ENCODE results near the gene CELA1.

The CELA1 gene

GRCh38 chr12:51378749-51379148 is 32.3 kb upstream of the CELA1 start:
- Histone ChIP-seq H2AK5ac (ENCODE audit: low read length) (no peak overlapping the region), H3K18ac (ENCODE audit: low read length) (no peak overlapping the region), H4K5ac (ENCODE audit: low read length) (no peak overlapping the region), H3K27ac (ENCODE audit: low read depth, low read length) (no peak overlapping the region), H3K23ac (ENCODE audit: low read length) (no peak overlapping the region), H3K4me2 (ENCODE audit: low read length) (no peak overlapping the region), H3K4me3 (ENCODE audit: low read length) (no peak overlapping the region), H3K56ac (ENCODE audit: low read length) (no peak overlapping the region), H3K36me3 (ENCODE audit: control insufficient read depth, insufficient read depth, low read length) (no peaks in the 10 kb centered on the region), H3K27me3 (ENCODE audit: insufficient read depth, low read length, poor library complexity) (no peaks in the 10 kb centered on the region), H2BK15ac (replicated peaks; ENCODE audit: low read depth) (no peak overlapping the region), H3K79me2 (ENCODE audit: control insufficient read depth, insufficient read depth, low read length) (no peaks in the 10 kb centered on the region), H3K79me1 (ENCODE audit: low read length) (no peaks in the 10 kb centered on the region), H2BK5ac (ENCODE audit: low read length) (no peak overlapping the region), H3K9ac (ENCODE audit: low read length) (no peak overlapping the region), H4K8ac (ENCODE audit: low read depth, low read length) (no peak overlapping the region), H2BK120ac (ENCODE audit: low read depth, low read length) (no peak overlapping the region), H3K4ac (ENCODE audit: low read depth, low read length) (no peak overlapping the region), H3K4me1 (ENCODE audit: control insufficient read depth, low read depth, low read length) (no peaks in the 10 kb centered on the region)
- no CpG with 5 or more reads among the region's 2 CpGs for WGBS (ENCODE audit: extremely low coverage, insufficient coverage, low lambda C conversion rate)
- no peak for DNase-seq

GRCh38 chr12:51377099-51377984 is 30.9 kb upstream of the CELA1 start:
- no peak overlapping the region for H3K4ac ChIP-seq (ENCODE audit: low read depth, low read length)
- no peak overlapping the region for H3K4me2 ChIP-seq (ENCODE audit: low read length)
- no peaks in the 10 kb centered on the region for H3K79me2 ChIP-seq (ENCODE audit: control insufficient read depth, insufficient read depth, low read length)
- no peak overlapping the region for H3K56ac ChIP-seq (ENCODE audit: low read length)
- no peak overlapping the region for H2BK5ac ChIP-seq (ENCODE audit: low read length)
- no peaks in the 10 kb centered on the region for H3K36me3 ChIP-seq (ENCODE audit: control insufficient read depth, insufficient read depth, low read length)
- H4K8ac ChIP-seq (ENCODE audit: low read depth, low read length), result no peak overlapping the region
- H3K4me1 ChIP-seq (ENCODE audit: control insufficient read depth, low read depth, low read length), result peaks cover under 1% of the 10 kb centered on the region
- no peak overlapping the region for H3K23ac ChIP-seq (ENCODE audit: low read length)
- DNase-seq, result no peak
- no peak overlapping the region for H3K9ac ChIP-seq (ENCODE audit: low read length)
- H2BK120ac ChIP-seq (ENCODE audit: low read depth, low read length), result no peak overlapping the region
- H3K27me3 ChIP-seq (ENCODE audit: insufficient read depth, low read length, poor library complexity), result no peaks in the 10 kb centered on the region
- H2AK5ac ChIP-seq (ENCODE audit: low read length), result no peak overlapping the region
- H3K4me3 ChIP-seq (ENCODE audit: low read length), result no peak overlapping the region
- no peak overlapping the region for H3K27ac ChIP-seq (ENCODE audit: low read depth, low read length)
- WGBS (ENCODE audit: extremely low coverage, insufficient coverage, low lambda C conversion rate), result no CpG with 5 or more reads among the region's 11 CpGs
- H3K79me1 ChIP-seq (ENCODE audit: low read length), result no peaks in the 10 kb centered on the region
- no peak overlapping the region for H4K5ac ChIP-seq (ENCODE audit: low read length)
- no peak overlapping the region for H2BK15ac ChIP-seq (replicated peaks; ENCODE audit: low read depth)
- no peak overlapping the region for H3K18ac ChIP-seq (ENCODE audit: low read length)

DNA sequence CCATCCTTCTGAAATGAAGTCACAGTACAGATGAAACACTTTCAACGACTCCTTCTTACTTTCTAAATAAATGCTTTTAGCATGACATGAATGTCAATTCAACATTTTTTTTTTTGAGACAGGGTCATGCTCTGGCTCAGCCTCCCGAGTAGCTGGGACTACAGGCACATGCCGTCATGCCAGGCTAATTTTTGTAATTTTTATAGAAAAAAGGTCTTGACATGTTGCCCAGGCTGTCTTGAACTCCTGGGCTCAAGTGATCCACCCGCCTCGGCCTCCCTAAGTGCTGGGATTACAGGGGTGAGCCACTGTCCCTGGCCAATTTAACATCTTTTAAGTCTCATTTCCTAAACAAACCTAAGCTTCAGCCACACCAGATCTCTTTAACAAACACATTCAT is 28.4 kb upstream of the CELA1 start:
- Histone ChIP-seq H3K18ac (ENCODE audit: low read length) (no peak overlapping the region), H3K27me3 (ENCODE audit: insufficient read depth, low read length, poor library complexity) (no peaks in the 10 kb centered on the region), H2AK5ac (ENCODE audit: low read length) (no peak overlapping the region), H4K8ac (ENCODE audit: low read depth, low read length) (no peak overlapping the region), H3K4me3 (ENCODE audit: low read length) (no peak overlapping the region), H3K79me1 (ENCODE audit: low read length) (no peaks in the 10 kb centered on the region), H3K27ac (ENCODE audit: low read depth, low read length) (no peak overlapping the region), H3K9ac (ENCODE audit: low read length) (no peak overlapping the region), H2BK120ac (ENCODE audit: low read depth, low read length) (no peak overlapping the region), H4K5ac (ENCODE audit: low read length) (no peak overlapping the region), H3K4me1 (ENCODE audit: control insufficient read depth, low read depth, low read length) (peaks cover 3% of the 10 kb centered on the region), H3K4me2 (ENCODE audit: low read length) (no peak overlapping the region), H3K79me2 (ENCODE audit: control insufficient read depth, insufficient read depth, low read length) (no peaks in the 10 kb centered on the region), H3K56ac (ENCODE audit: low read length) (no peak overlapping the region), H3K23ac (ENCODE audit: low read length) (no peak overlapping the region), H2BK15ac (replicated peaks; ENCODE audit: low read depth) (no peak overlapping the region), H2BK5ac (ENCODE audit: low read length) (no peak overlapping the region), H3K4ac (ENCODE audit: low read depth, low read length) (no peak overlapping the region), H3K36me3 (ENCODE audit: control insufficient read depth, insufficient read depth, low read length) (no peaks in the 10 kb centered on the region)
- DNase-seq, result no peak
- no CpG with 5 or more reads among the region's 5 CpGs for WGBS (ENCODE audit: extremely low coverage, insufficient coverage, low lambda C conversion rate)

DNA sequence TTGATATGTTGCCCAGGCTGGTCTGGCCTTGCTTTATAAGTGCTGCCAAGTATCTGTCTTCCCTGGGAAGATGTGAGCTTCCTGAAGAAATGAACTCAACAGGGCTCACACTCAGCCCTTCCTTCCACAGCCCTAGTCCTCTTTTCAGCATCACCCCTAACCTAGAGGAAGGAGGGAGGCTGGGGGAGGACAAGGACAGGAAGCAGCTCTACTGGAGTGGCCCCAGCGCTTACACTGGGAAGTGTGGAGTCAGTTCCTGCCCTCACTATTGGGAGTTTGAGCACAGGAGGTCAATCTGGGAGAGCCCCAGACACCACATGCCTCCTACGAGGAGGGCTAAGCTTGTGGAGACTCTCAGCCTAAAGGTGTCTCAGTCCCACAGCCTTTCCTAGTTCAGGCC is 27.9 kb upstream of the CELA1 start:
- no CpG with 5 or more reads among the region's 2 CpGs for WGBS (ENCODE audit: extremely low coverage, insufficient coverage, low lambda C conversion rate)

GRCh38 chr12:51373187-51373586 is 26.7 kb upstream of the CELA1 start:
- peaks cover 3% of the 10 kb centered on the region for H3K4me1 ChIP-seq (ENCODE audit: control insufficient read depth, low read depth, low read length)
- no peak overlapping the region for H3K18ac ChIP-seq (ENCODE audit: low read length)
- H3K56ac ChIP-seq (ENCODE audit: low read length), result no peak overlapping the region
- no peak overlapping the region for H4K5ac ChIP-seq (ENCODE audit: low read length)
- no peak overlapping the region for H2BK15ac ChIP-seq (replicated peaks; ENCODE audit: low read depth)
- no CpG with 5 or more reads among the region's 3 CpGs for WGBS (ENCODE audit: extremely low coverage, insufficient coverage, low lambda C conversion rate)
- no peak overlapping the region for H2AK5ac ChIP-seq (ENCODE audit: low read length)
- H3K27me3 ChIP-seq (ENCODE audit: insufficient read depth, low read length, poor library complexity), result no peaks in the 10 kb centered on the region
- H4K8ac ChIP-seq (ENCODE audit: low read depth, low read length), result no peak overlapping the region
- no peak overlapping the region for H3K27ac ChIP-seq (ENCODE audit: low read depth, low read length)
- no peak overlapping the region for H3K23ac ChIP-seq (ENCODE audit: low read length)
- H3K79me2 ChIP-seq (ENCODE audit: control insufficient read depth, insufficient read depth, low read length), result no peaks in the 10 kb centered on the region
- H3K36me3 ChIP-seq (ENCODE audit: control insufficient read depth, insufficient read depth, low read length), result no peaks in the 10 kb centered on the region
- no peak for DNase-seq
- no peak overlapping the region for H3K4me3 ChIP-seq (ENCODE audit: low read length)
- H2BK5ac ChIP-seq (ENCODE audit: low read length), result no peak overlapping the region
- no peaks in the 10 kb centered on the region for H3K79me1 ChIP-seq (ENCODE audit: low read length)
- H3K4me2 ChIP-seq (ENCODE audit: low read length), result no peak overlapping the region
- H2BK120ac ChIP-seq (ENCODE audit: low read depth, low read length), result no peak overlapping the region
- H3K4ac ChIP-seq (ENCODE audit: low read depth, low read length), result no peak overlapping the region
- no peak overlapping the region for H3K9ac ChIP-seq (ENCODE audit: low read length)

More for the DNA sequence above, 27.9 kb upstream of the CELA1 start:
- H2BK5ac ChIP-seq (ENCODE audit: low read length), result no peak overlapping the region
- no peak overlapping the region for H3K27ac ChIP-seq (ENCODE audit: low read depth, low read length)
- H3K56ac ChIP-seq (ENCODE audit: low read length), result no peak overlapping the region
- H3K23ac ChIP-seq (ENCODE audit: low read length), result no peak overlapping the region
- H2BK15ac ChIP-seq (replicated peaks; ENCODE audit: low read depth), result no peak overlapping the region
- no peak overlapping the region for H2BK120ac ChIP-seq (ENCODE audit: low read depth, low read length)
- H3K4me2 ChIP-seq (ENCODE audit: low read length), result no peak overlapping the region
- H3K9ac ChIP-seq (ENCODE audit: low read length), result no peak overlapping the region
- no peak overlapping the region for H4K8ac ChIP-seq (ENCODE audit: low read depth, low read length)
- no peak overlapping the region for H3K4me3 ChIP-seq (ENCODE audit: low read length)
- DNase-seq, result no peak
- no peaks in the 10 kb centered on the region for H3K36me3 ChIP-seq (ENCODE audit: control insufficient read depth, insufficient read depth, low read length)
- no peak overlapping the region for H4K5ac ChIP-seq (ENCODE audit: low read length)
- H3K4me1 ChIP-seq (ENCODE audit: control insufficient read depth, low read depth, low read length), result peaks cover 3% of the 10 kb centered on the region
- no peaks in the 10 kb centered on the region for H3K27me3 ChIP-seq (ENCODE audit: insufficient read depth, low read length, poor library complexity)
- H2AK5ac ChIP-seq (ENCODE audit: low read length), result no peak overlapping the region
- no peaks in the 10 kb centered on the region for H3K79me2 ChIP-seq (ENCODE audit: control insufficient read depth, insufficient read depth, low read length)
- H3K79me1 ChIP-seq (ENCODE audit: low read length), result no peaks in the 10 kb centered on the region
- H3K18ac ChIP-seq (ENCODE audit: low read length), result no peak overlapping the region
- H3K4ac ChIP-seq (ENCODE audit: low read depth, low read length), result no peak overlapping the region

DNA sequence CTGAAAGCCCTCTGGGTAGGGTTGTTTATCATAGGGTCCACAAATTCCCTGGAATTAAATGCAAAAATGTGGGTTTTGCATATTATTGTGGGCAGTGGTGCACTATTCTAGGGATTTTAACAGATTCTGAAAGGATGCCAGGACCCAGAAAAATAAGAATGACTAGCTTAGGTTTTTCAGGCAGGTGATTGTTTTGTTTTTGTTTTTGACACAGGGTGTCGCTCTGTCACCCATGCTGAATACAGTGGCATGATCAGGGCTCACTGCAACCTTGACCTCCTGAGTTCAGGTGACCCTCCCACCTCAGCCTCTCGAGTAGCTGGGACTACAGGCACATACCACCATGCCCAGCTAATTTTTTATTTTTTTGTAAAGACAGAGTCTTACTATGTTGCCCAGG is 25.5 kb upstream of the CELA1 start:
- Histone ChIP-seq H3K4me1 (ENCODE audit: control insufficient read depth, low read depth, low read length) (peaks cover 3% of the 10 kb centered on the region), H3K27me3 (ENCODE audit: insufficient read depth, low read length, poor library complexity) (no peaks in the 10 kb centered on the region), H3K4me2 (ENCODE audit: low read length) (no peak overlapping the region), H3K9ac (ENCODE audit: low read length) (no peak overlapping the region), H4K8ac (ENCODE audit: low read depth, low read length) (no peak overlapping the region), H3K79me1 (ENCODE audit: low read length) (no peaks in the 10 kb centered on the region), H4K5ac (ENCODE audit: low read length) (no peak overlapping the region), H2BK15ac (replicated peaks; ENCODE audit: low read depth) (no peak overlapping the region), H3K27ac (ENCODE audit: low read depth, low read length) (peak overlapping the region; percentile 50), H2AK5ac (ENCODE audit: low read length) (no peak overlapping the region), H3K18ac (ENCODE audit: low read length) (peak overlapping the region; percentile 9), H3K23ac (ENCODE audit: low read length) (no peak overlapping the region), H3K56ac (ENCODE audit: low read length) (peak overlapping the region; percentile 49), H3K36me3 (ENCODE audit: control insufficient read depth, insufficient read depth, low read length) (no peaks in the 10 kb centered on the region), H3K79me2 (ENCODE audit: control insufficient read depth, insufficient read depth, low read length) (no peaks in the 10 kb centered on the region), H2BK5ac (ENCODE audit: low read length) (no peak overlapping the region), H2BK120ac (ENCODE audit: low read depth, low read length) (no peak overlapping the region), H3K4ac (ENCODE audit: low read depth, low read length) (no peak overlapping the region), H3K4me3 (ENCODE audit: low read length) (no peak overlapping the region)
- peak; percentile 36 for DNase-seq
- no CpG with 5 or more reads among the region's 2 CpGs for WGBS (ENCODE audit: extremely low coverage, insufficient coverage, low lambda C conversion rate)

Measured in mesendoderm (in vitro differentiated cells).